Measurements from ENCODE around the gene CD164L2.

Gene CD164L2

DNA sequence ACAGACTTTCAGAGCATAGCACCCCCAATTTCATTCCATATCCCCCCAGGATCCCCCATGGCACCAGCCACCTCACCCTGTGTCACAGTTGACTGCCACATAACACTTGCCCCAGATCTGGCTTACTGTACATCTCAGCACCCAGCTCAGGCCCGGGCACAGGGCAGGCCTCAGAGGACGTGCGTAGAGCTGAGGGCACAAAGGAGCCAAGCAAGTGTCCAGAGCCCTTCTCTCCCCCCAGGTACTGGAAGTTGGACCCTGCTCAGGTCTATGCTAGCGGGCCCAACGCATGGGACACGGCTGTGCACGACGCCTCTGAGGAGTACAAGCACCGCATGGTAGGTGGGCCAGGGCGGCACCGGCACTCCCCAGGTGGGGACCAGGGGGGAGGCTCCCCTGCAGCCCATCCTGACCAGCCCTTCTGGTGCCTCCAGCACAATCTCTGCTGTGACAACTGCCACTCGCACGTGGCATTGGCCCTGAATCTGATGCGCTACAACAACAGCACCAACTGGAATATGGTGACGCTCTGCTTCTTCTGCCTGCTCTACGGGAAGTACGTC lies 49.3 kb downstream of the CD164L2 start:
- DNase-seq (ENCODE audit: low read depth, low spot score) = no peak
- peak; percentile 18; the same call in 1 of the 2 replicates for TF ChIP-seq POLR2AphosphoS5 (IDR thresholded peaks at IDR 0.05; ENCODE audit: borderline replicate concordance, low read depth, low read length)
- TF ChIP-seq EZH2 (IDR thresholded peaks at IDR 0.05) = no peak
- H3K4me3 ChIP-seq = no peak overlapping the region
- H3K9ac ChIP-seq (ENCODE audit: insufficient read length) = no peak overlapping the region
- H3K9me3 ChIP-seq (ENCODE audit: low read depth, low read length) = no peaks in the 10 kb centered on the region
- H3K36me3 ChIP-seq (ENCODE audit: insufficient read depth, low read length) = peaks cover 35% of the 10 kb centered on the region; the same call in 1 of the 2 replicates
- H3K27ac ChIP-seq = no peak overlapping the region

GRCh38 chr1:27332536-27333281 lies 50.4 kb downstream of the CD164L2 start:
- no peak for DNase-seq (ENCODE audit: low read depth, low spot score)
- Histone ChIP-seq H3K4me3 (no peak overlapping the region), H3K27ac (no peak overlapping the region), H3K9me3 (ENCODE audit: low read depth, low read length) (no peaks in the 10 kb centered on the region), H3K9ac (ENCODE audit: insufficient read length) (no peak overlapping the region), H3K36me3 (ENCODE audit: insufficient read depth, low read length) (peaks cover 45% of the 10 kb centered on the region; the same call in 1 of the 2 replicates)
- TF ChIP-seq FOXP2 (optimal IDR thresholded peaks at IDR 0.05; ENCODE audit: control extremely low read depth, extremely low read length, insufficient read depth) = no peak
- TF ChIP-seq EZH2 (IDR thresholded peaks at IDR 0.05) = no peak
- TF ChIP-seq POLR2AphosphoS5 (IDR thresholded peaks at IDR 0.05; ENCODE audit: borderline replicate concordance, low read depth, low read length) = no peak

GRCh38 chr1:27331922-27332321 lies 51.2 kb downstream of the CD164L2 start:
- H3K9ac ChIP-seq (ENCODE audit: insufficient read length) = no peak overlapping the region
- H3K4me3 ChIP-seq = no peak overlapping the region
- TF ChIP-seq POLR2AphosphoS5 (IDR thresholded peaks at IDR 0.05; ENCODE audit: borderline replicate concordance, low read depth, low read length) (no peak), FOXP2 (optimal IDR thresholded peaks at IDR 0.05; ENCODE audit: control extremely low read depth, extremely low read length, insufficient read depth) (no peak), EZH2 (IDR thresholded peaks at IDR 0.05) (no peak)
- H3K36me3 ChIP-seq (ENCODE audit: insufficient read depth, low read length) = peaks cover 47% of the 10 kb centered on the region; the same call in 1 of the 2 replicates
- H3K9me3 ChIP-seq (ENCODE audit: low read depth, low read length) = no peaks in the 10 kb centered on the region
- no peak for DNase-seq (ENCODE audit: low read depth, low spot score)
- H3K27ac ChIP-seq = no peak overlapping the region

DNA sequence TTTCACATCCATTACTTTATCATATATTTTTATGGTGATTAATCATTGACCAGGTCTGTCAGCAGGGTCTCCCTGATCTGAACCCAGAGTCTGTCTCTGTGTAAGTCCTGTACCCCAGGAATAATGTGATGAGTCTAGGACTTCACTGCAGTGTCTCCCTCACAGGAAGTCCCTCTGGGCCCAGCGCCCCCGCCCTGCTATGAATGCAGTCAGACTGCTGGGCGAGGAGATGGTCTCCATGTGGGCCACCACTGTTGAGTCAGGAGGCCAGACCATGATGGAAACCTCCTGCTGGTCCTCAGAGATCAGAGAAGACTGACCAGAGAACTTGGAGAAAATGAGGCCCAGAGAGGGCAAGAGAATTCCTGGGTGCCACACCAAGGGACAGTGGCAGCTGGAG lies 51.7 kb downstream of the CD164L2 start:
- Histone ChIP-seq H3K4me3 (no peak overlapping the region), H3K36me3 (ENCODE audit: insufficient read depth, low read length) (peaks cover 52% of the 10 kb centered on the region), H3K9ac (ENCODE audit: insufficient read length) (no peak overlapping the region), H3K27ac (no peak overlapping the region), H3K9me3 (ENCODE audit: low read depth, low read length) (no peaks in the 10 kb centered on the region)
- TF ChIP-seq EZH2 (IDR thresholded peaks at IDR 0.05) = no peak
- no peak for TF ChIP-seq FOXP2 (optimal IDR thresholded peaks at IDR 0.05; ENCODE audit: control extremely low read depth, extremely low read length, insufficient read depth)
- no peak for TF ChIP-seq POLR2AphosphoS5 (IDR thresholded peaks at IDR 0.05; ENCODE audit: borderline replicate concordance, low read depth, low read length)
- no peak for DNase-seq (ENCODE audit: low read depth, low spot score)

- Histone ChIP-seq H3K36me3 (ENCODE audit: insufficient read depth, low read length) (peaks cover 58% of the 10 kb centered on the region), H3K27ac (no peak overlapping the region), H3K9ac (ENCODE audit: insufficient read length) (no peak overlapping the region), H3K9me3 (ENCODE audit: low read depth, low read length) (no peaks in the 10 kb centered on the region), H3K4me3 (no peak overlapping the region)
- no peak for TF ChIP-seq FOXP2 (optimal IDR thresholded peaks at IDR 0.05; ENCODE audit: control extremely low read depth, extremely low read length, insufficient read depth)
- TF ChIP-seq EZH2 (IDR thresholded peaks at IDR 0.05) = no peak
- TF ChIP-seq POLR2AphosphoS5 (IDR thresholded peaks at IDR 0.05; ENCODE audit: borderline replicate concordance, low read depth, low read length) = no peak
- DNase-seq (ENCODE audit: low read depth, low spot score) = no peak
Observed at GRCh38 chr1:27330786-27331185, 52.3 kb downstream of the CD164L2 start.
